Measurements from ENCODE around the gene JPH2. TPM values are rescaled to one million over a fixed set of nuclear protein-coding genes. Genes with fewer than 3 reads are reported as not detected.
A peak's percentile ranks its signal among the peaks of the same experiment; 100 is the strongest.

Gene JPH2
- polyA plus RNA-seq, 12 donors = 20.5 to 116 (median 74.7) TPM

- DNase-seq = no peak
These were observed 82.0 kb downstream of the JPH2 start for GRCh38 chr20:44104798-44105517.

DNA sequence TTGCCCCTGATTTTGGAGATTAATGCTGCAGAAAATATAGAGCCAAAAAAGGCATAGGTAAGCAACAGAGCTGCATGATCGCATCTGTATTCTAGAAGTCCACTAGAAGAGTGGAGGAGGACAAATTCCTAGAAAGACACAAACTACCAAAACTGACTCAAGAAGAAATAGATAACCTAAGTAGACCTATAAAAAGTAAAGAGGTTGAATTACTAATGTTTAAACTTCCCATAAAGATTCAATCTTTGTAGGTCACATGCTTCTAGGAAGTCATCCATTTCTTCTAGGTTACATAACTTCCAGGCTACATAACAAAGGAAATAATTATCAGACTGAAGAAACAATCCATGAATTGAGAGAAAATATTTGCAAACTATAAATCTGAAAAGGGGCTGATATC is 84.4 kb downstream of the JPH2 start:
- no peak for DNase-seq

DNA sequence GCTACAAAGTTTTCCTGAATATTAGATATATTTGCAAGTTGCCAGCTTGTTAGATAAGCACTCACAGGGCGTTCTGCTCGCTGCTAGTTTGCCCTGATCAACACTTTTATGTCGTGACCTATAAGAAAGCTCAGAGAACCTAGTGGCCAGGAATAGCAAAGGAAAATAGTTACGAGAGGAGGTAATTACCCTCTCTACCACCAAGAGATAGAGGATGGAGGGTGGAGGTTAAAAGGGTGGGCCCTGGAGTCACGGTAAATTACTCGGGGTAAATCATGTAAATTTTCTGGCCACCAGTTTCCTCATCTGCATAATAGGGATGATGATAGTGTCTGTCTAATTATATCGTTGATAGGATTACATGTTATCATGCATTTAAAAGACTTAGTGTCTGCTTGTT is 87.2 kb downstream of the JPH2 start:
- DNase-seq = no peak

DNA sequence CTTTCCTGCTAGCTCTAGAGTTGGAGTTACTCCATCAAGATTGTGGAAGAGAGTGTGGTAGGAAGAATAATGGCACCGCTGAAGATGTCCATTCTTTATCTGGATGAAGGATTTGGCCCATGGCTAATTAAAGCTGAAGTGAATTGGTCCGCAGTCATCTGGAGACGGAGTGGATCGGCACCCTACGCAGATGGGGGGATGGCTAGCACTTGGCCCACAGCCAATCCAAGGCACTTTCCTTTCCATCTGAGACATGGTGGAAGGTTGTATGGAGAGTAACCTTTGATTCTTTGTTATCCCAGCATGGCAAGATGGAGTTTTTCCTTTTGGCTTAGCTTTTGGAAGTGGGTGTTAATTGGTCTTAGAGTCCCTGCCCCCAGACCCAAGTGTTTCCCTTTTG is 88.3 kb downstream of the JPH2 start:
- no peak for DNase-seq

GRCh38 chr20:44098256-44098630 is 88.7 kb downstream of the JPH2 start:
- DNase-seq = no peak

- DNase-seq = no peak
These were observed 89.3 kb downstream of the JPH2 start for GRCh38 chr20:44097521-44098255.

DNA sequence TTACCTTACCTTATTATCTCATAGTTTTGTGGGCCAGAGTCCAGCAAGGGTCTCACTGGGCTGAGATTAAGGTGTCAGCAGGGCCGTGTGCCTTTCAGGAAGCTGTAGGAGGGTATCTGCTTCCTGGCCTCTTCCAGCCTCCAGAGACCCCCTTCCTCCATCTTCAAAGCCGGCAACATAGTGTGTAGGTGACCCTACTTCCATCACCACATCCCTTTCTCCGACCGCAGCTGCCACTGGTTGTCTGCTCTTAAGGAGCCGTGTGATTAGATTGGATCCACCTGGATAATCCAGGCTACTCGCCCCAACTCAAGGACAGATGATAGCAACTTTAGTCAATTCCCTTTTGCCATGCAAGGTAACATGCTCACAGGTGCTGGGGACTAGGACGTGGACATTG is 91.2 kb downstream of the JPH2 start:
- no peak for DNase-seq

DNA sequence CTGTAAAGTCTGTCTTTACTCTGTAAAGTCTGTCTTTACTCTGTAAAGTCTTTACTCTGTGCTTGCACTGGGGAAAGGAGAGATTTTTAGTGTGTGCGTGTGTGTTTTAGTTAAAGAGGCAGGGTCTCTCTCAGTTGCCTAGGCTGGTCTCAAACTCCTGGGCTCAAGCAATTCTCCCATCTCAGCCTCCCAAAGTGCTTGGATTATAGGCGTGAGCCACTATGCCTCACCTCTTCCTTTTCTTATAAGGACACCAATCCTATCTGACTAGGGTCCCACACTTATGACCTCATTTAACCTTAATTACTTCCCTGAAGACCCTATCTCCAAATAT is 93.8 kb downstream of the JPH2 start:
- DNase-seq = no peak

GRCh38 chr20:44092551-44093248 is 94.3 kb downstream of the JPH2 start:
- no peak for DNase-seq

GRCh38 chr20:44091026-44091425 is 96.0 kb downstream of the JPH2 start:
- no peak for DNase-seq

DNA sequence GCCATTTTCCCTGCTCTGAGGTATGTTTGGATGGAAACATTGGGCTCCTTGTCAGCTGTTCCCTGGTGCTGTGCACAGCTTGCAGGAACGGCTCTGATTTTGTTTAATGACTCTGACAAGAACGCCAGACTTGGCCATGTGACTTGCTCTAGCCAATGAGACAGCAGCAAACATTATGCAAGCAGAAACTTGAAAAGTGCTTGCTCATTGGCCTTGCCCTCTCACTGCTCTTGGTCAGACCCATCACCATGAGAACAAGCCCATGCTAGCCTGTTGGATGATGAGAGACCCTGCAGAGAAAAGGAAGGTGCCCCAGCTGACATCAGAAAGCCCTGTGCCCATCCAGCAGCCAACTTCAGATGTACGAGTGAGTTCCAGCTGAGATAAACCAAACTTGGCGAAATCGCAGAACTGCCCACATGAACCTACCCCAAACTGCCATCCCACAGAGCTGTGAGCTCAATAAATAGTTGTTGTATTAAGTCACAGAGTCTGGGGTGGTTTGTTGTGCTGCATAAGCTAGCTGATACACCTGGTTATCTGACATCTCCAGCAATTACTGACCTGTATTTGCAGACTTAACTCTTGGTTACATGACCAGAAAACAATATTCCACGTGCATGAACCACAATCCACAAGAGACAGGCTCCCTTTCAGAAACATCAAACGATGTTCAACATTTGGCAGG is 96.9 kb downstream of the JPH2 start:
- DNase-seq = no peak

DNA sequence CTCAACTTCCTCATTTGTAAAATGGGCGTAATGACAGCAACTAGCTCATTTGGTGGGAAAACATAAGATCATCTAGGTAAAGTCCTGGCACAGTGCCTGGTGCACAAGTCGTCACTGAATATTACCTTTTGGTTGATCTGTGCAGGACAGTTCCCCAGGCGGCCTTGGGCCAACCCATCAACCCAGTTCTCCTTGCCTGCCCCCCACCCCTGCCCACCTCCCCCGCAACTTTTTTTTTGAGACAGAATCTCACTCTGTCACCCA is 99.2 kb downstream of the JPH2 start:
- DNase-seq = no peak

DNA sequence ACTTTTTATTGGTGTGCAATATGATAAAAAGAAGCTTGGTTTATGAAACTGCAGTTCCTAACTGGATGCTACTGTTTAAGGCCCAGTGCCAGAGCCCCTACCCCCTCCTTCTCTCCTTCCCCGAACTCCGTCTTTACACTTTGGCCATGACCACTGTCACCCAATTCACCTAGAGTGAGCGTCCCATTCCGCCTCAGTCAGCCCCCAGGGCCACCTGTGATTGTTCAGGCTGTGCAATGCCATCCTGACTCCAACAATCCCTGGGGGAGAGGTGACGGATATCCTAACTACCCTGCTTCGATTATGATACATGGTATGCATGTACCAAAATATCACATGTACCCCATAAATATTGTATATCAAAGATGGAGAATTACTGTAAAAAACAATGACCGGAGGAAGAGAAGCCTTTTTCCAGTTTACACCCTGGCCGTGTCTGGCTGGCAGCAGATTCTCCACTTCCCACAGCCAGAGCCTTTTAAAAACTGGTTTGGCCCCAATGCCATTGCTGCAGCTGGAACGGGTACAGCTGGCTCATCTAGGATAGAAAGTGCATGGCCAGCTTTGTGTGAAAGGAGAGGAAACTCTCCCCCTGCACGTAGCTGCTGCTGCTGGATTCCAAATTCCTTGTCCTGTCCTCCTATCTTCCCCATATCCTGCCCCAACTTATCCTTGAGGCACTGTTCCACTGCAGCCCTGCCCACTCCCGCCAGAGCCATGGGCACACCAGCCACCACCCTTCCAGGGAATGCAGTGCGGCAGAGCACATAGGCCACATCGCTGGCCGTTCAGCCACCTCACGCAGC is 99.7 kb downstream of the JPH2 start:
- DNase-seq = no peak

- DNase-seq = no peak
These were observed 101.2 kb downstream of the JPH2 start for GRCh38 chr20:44085616-44086434.

DNA sequence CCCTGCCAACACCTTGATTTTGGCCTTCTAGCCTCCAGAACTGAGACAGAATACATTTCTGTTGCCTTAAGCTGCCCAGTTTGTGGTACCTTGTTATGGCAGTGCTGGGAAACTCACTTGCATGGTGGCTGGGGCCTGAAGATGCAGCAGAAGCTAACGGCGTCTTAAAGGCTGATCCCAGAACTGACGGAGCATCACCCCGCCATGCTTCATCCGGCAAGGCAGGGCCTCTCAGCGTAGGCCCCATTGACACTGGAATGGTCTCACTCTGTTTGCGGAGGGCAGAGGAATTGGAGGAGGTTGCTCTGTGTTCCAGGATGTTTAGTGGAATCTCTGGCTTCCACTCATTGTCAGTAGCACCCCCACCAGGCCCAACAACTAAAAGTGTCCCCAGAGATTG is 102.1 kb downstream of the JPH2 start:
- DNase-seq = no peak

DNA sequence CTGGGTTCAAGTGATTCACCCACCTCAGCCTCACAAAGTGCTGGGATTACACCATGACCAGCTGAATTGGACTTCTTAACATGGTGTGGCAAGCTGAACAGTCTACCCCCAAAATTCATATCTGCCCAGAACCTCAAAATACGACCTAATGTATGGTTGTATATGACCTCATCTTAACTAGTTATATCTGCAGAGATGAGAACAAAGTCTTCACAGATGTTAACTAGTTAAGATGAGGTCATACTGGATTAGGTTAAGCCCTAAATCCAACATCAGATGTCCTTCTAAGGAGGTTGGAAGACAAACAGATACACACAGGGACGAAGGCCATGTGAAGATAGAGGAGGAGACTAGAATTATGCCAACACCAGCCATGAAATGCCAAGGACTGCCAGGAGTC is 102.5 kb downstream of the JPH2 start:
- no peak for DNase-seq

DNA sequence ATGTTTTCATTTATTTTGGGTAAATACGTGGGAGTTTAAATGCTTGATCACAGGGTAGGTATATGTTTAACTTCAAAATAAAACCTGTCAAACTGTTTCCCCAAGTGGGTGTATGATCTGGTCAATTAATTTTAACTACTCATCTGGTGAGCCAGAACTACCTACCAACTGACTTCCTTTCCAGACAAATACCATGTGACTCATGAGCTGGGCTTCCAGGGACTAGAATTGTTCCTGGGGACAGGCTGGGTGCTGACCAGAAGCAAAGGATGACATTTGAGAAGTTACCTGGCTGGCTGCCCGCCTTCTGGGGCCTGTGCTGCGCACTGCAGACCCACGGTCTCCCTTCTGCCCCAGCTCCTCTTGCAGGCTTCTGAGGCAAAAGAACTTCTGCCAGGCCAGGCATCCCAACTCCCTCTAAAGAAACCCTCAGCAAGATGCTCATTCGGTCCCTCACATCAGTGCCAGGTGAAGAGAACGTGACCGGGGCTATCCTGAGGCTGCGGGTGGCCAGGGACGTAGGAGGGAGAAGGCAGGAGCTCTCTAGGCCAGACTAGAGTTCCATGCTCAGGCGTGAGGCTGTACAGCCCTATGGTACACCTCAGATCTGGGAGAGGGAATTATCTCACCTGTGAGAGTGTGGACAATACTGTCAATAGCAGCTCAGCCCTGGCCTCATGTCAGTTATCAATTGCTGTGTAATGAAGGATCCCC is 103.6 kb downstream of the JPH2 start:
- DNase-seq = peak; percentile 37

DNA sequence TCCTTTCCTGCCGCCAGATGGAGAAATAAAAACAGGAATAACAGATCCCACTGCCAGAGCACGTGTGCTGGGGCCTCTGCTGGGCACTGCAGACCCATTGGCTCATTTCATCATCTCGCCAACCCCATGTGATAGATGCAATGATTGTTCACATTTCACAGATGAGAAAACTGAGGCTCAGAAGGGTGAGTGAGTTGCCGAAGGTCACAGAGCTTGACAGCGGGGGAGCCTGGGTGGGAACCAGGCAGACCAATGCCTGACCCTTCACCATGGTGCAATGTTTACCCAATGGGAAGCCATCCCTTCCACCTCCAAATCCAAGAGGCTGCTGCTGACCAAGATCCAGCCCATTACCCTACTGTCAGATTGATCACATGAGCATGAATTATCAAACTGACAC is 105.1 kb downstream of the JPH2 start:
- no peak for DNase-seq

- DNase-seq = no peak
These were observed 105.5 kb downstream of the JPH2 start for GRCh38 chr20:44081476-44081875.

- peak; percentile 86 for DNase-seq
These were observed 106.2 kb downstream of the JPH2 start for GRCh38 chr20:44080646-44081267.
